ENCODE data around the gene SLC7A8.
"Not testable (repeated sequence)": the region's sequence is repeated elsewhere in the genome, so short reads cannot be mapped to it uniquely, and the experiment has no call there.

DNA sequence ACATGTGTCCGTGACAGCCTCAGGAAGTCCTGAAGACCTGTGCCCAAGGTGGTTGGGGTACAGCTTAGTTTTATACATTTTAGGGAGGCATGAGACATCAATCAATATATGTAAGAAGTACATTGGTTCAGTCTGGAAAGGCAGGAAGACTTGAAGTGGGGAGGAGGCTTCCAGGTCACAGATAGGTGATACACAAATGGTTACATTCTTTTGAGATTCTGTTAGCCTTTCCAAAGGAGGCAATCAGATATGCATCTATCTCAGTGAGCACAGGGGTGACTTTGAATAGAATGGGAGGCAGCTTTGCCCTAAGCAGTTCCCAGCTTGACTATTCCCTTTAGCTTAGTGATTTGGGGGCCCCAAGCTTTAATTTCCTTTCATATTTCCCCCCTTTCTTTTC is 15.7 kb upstream of the SLC7A8 start:
- TF ChIP-seq, protein P1, sequence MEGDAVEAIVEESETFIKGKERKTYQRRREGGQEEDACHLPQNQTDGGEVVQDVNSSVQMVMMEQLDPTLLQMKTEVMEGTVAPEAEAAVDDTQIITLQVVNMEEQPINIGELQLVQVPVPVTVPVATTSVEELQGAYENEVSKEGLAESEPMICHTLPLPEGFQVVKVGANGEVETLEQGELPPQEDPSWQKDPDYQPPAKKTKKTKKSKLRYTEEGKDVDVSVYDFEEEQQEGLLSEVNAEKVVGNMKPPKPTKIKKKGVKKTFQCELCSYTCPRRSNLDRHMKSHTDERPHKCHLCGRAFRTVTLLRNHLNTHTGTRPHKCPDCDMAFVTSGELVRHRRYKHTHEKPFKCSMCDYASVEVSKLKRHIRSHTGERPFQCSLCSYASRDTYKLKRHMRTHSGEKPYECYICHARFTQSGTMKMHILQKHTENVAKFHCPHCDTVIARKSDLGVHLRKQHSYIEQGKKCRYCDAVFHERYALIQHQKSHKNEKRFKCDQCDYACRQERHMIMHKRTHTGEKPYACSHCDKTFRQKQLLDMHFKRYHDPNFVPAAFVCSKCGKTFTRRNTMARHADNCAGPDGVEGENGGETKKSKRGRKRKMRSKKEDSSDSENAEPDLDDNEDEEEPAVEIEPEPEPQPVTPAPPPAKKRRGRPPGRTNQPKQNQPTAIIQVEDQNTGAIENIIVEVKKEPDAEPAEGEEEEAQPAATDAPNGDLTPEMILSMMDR (IDR thresholded peaks at IDR 0.05): not testable (repeated sequence)
- not testable (repeated sequence) for TF ChIP-seq EZH2 (IDR thresholded peaks at IDR 0.05; ENCODE audit: borderline replicate concordance, insufficient read depth, low read depth, low read length, poor library complexity, severe bottlenecking)

All from B cell (primary cell).